GM18867 (cell line): ENCODE measurements around the gene CCT3.
"Not testable (repeated sequence)": the region's sequence is repeated elsewhere in the genome, so short reads cannot be mapped to it uniquely, and the experiment has no call there.

ENCODE experiments used
- ATAC-seq: cut with Tn5 transposase; IDR thresholded peaks from one replicate; pipeline ENCODE4 v1.9.1; 2021; ENCODE audit warnings: mild to moderate bottlenecking, moderate library complexity; ENCODE audit not compliant: unreplicated experiment

CCT3 gene

GRCh38 chr1:156338180-156338976 is at the start of gene CCT3, which contains the start of gene TSACC:
Gene CCT3, minus strand, starts transcription at chr1:156338292. Its CDS starts 108 bp downstream, at chr1:156338184.
Gene TSACC, plus strand, starts transcription at chr1:156338526. Its CDS starts 1,232 bp downstream, at chr1:156339758.
- ATAC-seq: peak; percentile 90

GRCh38 chr1:156387870-156388173 is 49.7 kb upstream of the CCT3 start:
- ATAC-seq: no peak

GRCh38 chr1:156386949-156387869 is 49.1 kb upstream of the CCT3 start:
- ATAC-seq: no peak

- ATAC-seq: no peak
Observed at GRCh38 chr1:156386134-156386901, 48.2 kb upstream of the CCT3 start.

- ATAC-seq: no peak
Observed at GRCh38 chr1:156385534-156386031, 47.5 kb upstream of the CCT3 start.

GRCh38 chr1:156384658-156385057 is 46.6 kb upstream of the CCT3 start:
- ATAC-seq: no peak

- ATAC-seq: no peak
Observed at GRCh38 chr1:156384007-156384406, 45.9 kb upstream of the CCT3 start.

- peak; percentile 71 for ATAC-seq
Observed at GRCh38 chr1:156383023-156383422, 44.9 kb upstream of the CCT3 start.

GRCh38 chr1:156382561-156382960 is 44.5 kb upstream of the CCT3 start:
- ATAC-seq: no peak

- ATAC-seq: no peak
Observed at GRCh38 chr1:156379420-156380165, 41.5 kb upstream of the CCT3 start.

GRCh38 chr1:156378557-156378956 is 40.5 kb upstream of the CCT3 start:
- no peak for ATAC-seq

- ATAC-seq: no peak
Observed at GRCh38 chr1:156376958-156377919, 39.1 kb upstream of the CCT3 start.

- no peak for ATAC-seq
Observed at GRCh38 chr1:156376146-156376545, 38.1 kb upstream of the CCT3 start.

- no peak for ATAC-seq
Observed at GRCh38 chr1:156373546-156373945, 35.5 kb upstream of the CCT3 start.

GRCh38 chr1:156372876-156373275 is 34.8 kb upstream of the CCT3 start:
- ATAC-seq: no peak

- no peak for ATAC-seq
Observed at GRCh38 chr1:156372265-156372586, 34.1 kb upstream of the CCT3 start.

- no peak for ATAC-seq
Observed at GRCh38 chr1:156371553-156372264, 33.6 kb upstream of the CCT3 start.

GRCh38 chr1:156369685-156370286 is 31.7 kb upstream of the CCT3 start:
- not testable (repeated sequence) for ATAC-seq
